Measurements from ENCODE around the gene FBP2.
"Not testable (repeated sequence)": the region's sequence is repeated elsewhere in the genome, so short reads cannot be mapped to it uniquely, and the experiment has no call there.

The FBP2 gene

GRCh38 chr9:94581728-94582127, 11.9 kb downstream of the FBP2 start:
- peaks cover 0 to 4% of the 10 kb centered on the region in 2 donors for H3K4me1 ChIP-seq (ENCODE audit: control insufficient read depth in 1 of 2, insufficient read depth in 2 of 2, low read length in 2 of 2)
- no peak overlapping the region for H3K4me3 ChIP-seq (ENCODE audit: low read depth in 1 of 2, low read length in 2 of 2)
- no peaks in the 10 kb centered on the region for H3K9me3 ChIP-seq (ENCODE audit: control insufficient read depth in 1 of 2, low read length in 2 of 2)
- no peaks in the 10 kb centered on the region for H3K27me3 ChIP-seq (ENCODE audit: low read depth, low read length)
- H3K27ac ChIP-seq (ENCODE audit: low read length): no peak overlapping the region
- no peaks in the 10 kb centered on the region for H3K36me3 ChIP-seq (ENCODE audit: control insufficient read depth in 1 of 2, insufficient read depth in 2 of 2, low read length in 2 of 2)

GRCh38 chr9:94577571-94577970, 16.1 kb downstream of the FBP2 start:
- no peak overlapping the region for H3K27ac ChIP-seq (ENCODE audit: low read length)
- H3K27me3 ChIP-seq (ENCODE audit: low read depth, low read length): no peaks in the 10 kb centered on the region
- peaks cover 0 to 4% of the 10 kb centered on the region in 2 donors for H3K4me1 ChIP-seq (ENCODE audit: control insufficient read depth in 1 of 2, insufficient read depth in 2 of 2, low read length in 2 of 2)
- H3K9me3 ChIP-seq (ENCODE audit: control insufficient read depth in 1 of 2, low read length in 2 of 2): no peaks in the 10 kb centered on the region
- no peaks in the 10 kb centered on the region for H3K36me3 ChIP-seq (ENCODE audit: control insufficient read depth in 1 of 2, insufficient read depth in 2 of 2, low read length in 2 of 2)
- H3K4me3 ChIP-seq (ENCODE audit: low read depth in 1 of 2, low read length in 2 of 2): no peak overlapping the region

- Histone ChIP-seq H3K36me3 (ENCODE audit: control insufficient read depth in 1 of 2, insufficient read depth in 2 of 2, low read length in 2 of 2) (no peaks in the 10 kb centered on the region), H3K4me1 (ENCODE audit: control insufficient read depth in 1 of 2, insufficient read depth in 2 of 2, low read length in 2 of 2) (peaks cover 0 to 4% of the 10 kb centered on the region in 2 donors), H3K27ac (ENCODE audit: low read length) (no peak overlapping the region)
Observed at GRCh38 chr9:94577036-94577435, 16.6 kb downstream of the FBP2 start.

GRCh38 chr9:94576131-94576530, 17.5 kb downstream of the FBP2 start:
- Histone ChIP-seq H3K4me1 (ENCODE audit: control insufficient read depth in 1 of 2, insufficient read depth in 2 of 2, low read length in 2 of 2) (peaks cover 0 to 4% of the 10 kb centered on the region in 2 donors), H3K9me3 (ENCODE audit: control insufficient read depth in 1 of 2, low read length in 2 of 2) (no peaks in the 10 kb centered on the region), H3K4me3 (ENCODE audit: low read depth in 1 of 2, low read length in 2 of 2) (no peak overlapping the region), H3K36me3 (ENCODE audit: control insufficient read depth in 1 of 2, insufficient read depth in 2 of 2, low read length in 2 of 2) (no peaks in the 10 kb centered on the region), H3K27ac (ENCODE audit: low read length) (no peak overlapping the region), H3K27me3 (ENCODE audit: low read depth, low read length) (no peaks in the 10 kb centered on the region)

More at GRCh38 chr9:94577036-94577435, 16.6 kb downstream of the FBP2 start:
- no peak overlapping the region for H3K4me3 ChIP-seq (ENCODE audit: low read depth in 1 of 2, low read length in 2 of 2)
- H3K9me3 ChIP-seq (ENCODE audit: control insufficient read depth in 1 of 2, low read length in 2 of 2): no peaks in the 10 kb centered on the region
- no peaks in the 10 kb centered on the region for H3K27me3 ChIP-seq (ENCODE audit: low read depth, low read length)

- H3K27me3 ChIP-seq (ENCODE audit: low read depth, low read length): no peaks in the 10 kb centered on the region
- no peak overlapping the region for H3K4me3 ChIP-seq (ENCODE audit: low read depth in 1 of 2, low read length in 2 of 2)
- no peaks in the 10 kb centered on the region for H3K9me3 ChIP-seq (ENCODE audit: control insufficient read depth in 1 of 2, low read length in 2 of 2)
- H3K4me1 ChIP-seq (ENCODE audit: control insufficient read depth in 1 of 2, insufficient read depth in 2 of 2, low read length in 2 of 2): no peaks in the 10 kb centered on the region
- no peak overlapping the region for H3K27ac ChIP-seq (ENCODE audit: low read length)
- H3K36me3 ChIP-seq (ENCODE audit: control insufficient read depth in 1 of 2, insufficient read depth in 2 of 2, low read length in 2 of 2): no peaks in the 10 kb centered on the region
Observed at GRCh38 chr9:94568972-94569712, 24.5 kb downstream of the FBP2 start.

GRCh38 chr9:94568250-94568889, 25.3 kb downstream of the FBP2 start:
- no peaks in the 10 kb centered on the region for H3K9me3 ChIP-seq (ENCODE audit: control insufficient read depth in 1 of 2, low read length in 2 of 2)
- H3K27me3 ChIP-seq (ENCODE audit: low read depth, low read length): no peaks in the 10 kb centered on the region
- no peaks in the 10 kb centered on the region for H3K36me3 ChIP-seq (ENCODE audit: control insufficient read depth in 1 of 2, insufficient read depth in 2 of 2, low read length in 2 of 2)
- H3K4me3 ChIP-seq (ENCODE audit: low read depth in 1 of 2, low read length in 2 of 2): no peak overlapping the region
- no peak overlapping the region for H3K27ac ChIP-seq (ENCODE audit: low read length)
- no peaks in the 10 kb centered on the region for H3K4me1 ChIP-seq (ENCODE audit: control insufficient read depth in 1 of 2, insufficient read depth in 2 of 2, low read length in 2 of 2)

- Histone ChIP-seq H3K27ac (ENCODE audit: low read length) (no peak overlapping the region), H3K4me1 (ENCODE audit: control insufficient read depth in 1 of 2, insufficient read depth in 2 of 2, low read length in 2 of 2) (no peaks in the 10 kb centered on the region), H3K27me3 (ENCODE audit: low read depth, low read length) (no peaks in the 10 kb centered on the region), H3K36me3 (ENCODE audit: control insufficient read depth in 1 of 2, insufficient read depth in 2 of 2, low read length in 2 of 2) (no peaks in the 10 kb centered on the region), H3K4me3 (ENCODE audit: low read depth in 1 of 2, low read length in 2 of 2) (no peak overlapping the region), H3K9me3 (ENCODE audit: control insufficient read depth in 1 of 2, low read length in 2 of 2) (no peaks in the 10 kb centered on the region)
Observed at GRCh38 chr9:94567271-94567670, 26.4 kb downstream of the FBP2 start.

- no peaks in the 10 kb centered on the region for H3K9me3 ChIP-seq (ENCODE audit: control insufficient read depth in 1 of 2, low read length in 2 of 2)
- H3K27me3 ChIP-seq (ENCODE audit: low read depth, low read length): no peaks in the 10 kb centered on the region
- no peaks in the 10 kb centered on the region for H3K4me1 ChIP-seq (ENCODE audit: control insufficient read depth in 1 of 2, insufficient read depth in 2 of 2, low read length in 2 of 2)
- no peak overlapping the region for H3K4me3 ChIP-seq (ENCODE audit: low read depth in 1 of 2, low read length in 2 of 2)
- H3K36me3 ChIP-seq (ENCODE audit: control insufficient read depth in 1 of 2, insufficient read depth in 2 of 2, low read length in 2 of 2): no peaks in the 10 kb centered on the region
- H3K27ac ChIP-seq (ENCODE audit: low read length): no peak overlapping the region
Observed at GRCh38 chr9:94566550-94566949, 27.1 kb downstream of the FBP2 start.

- H3K36me3 ChIP-seq (ENCODE audit: control insufficient read depth in 1 of 2, insufficient read depth in 2 of 2, low read length in 2 of 2): not testable (repeated sequence)
Observed at GRCh38 chr9:94564279-94564678, 29.3 kb downstream of the FBP2 start.

GRCh38 chr9:94563548-94563947, 30.1 kb downstream of the FBP2 start:
- no peak overlapping the region for H3K4me3 ChIP-seq (ENCODE audit: low read depth in 1 of 2, low read length in 2 of 2)
- no peaks in the 10 kb centered on the region for H3K27me3 ChIP-seq (ENCODE audit: low read depth, low read length)
- no peak overlapping the region for H3K27ac ChIP-seq (ENCODE audit: low read length)
- no peaks in the 10 kb centered on the region for H3K9me3 ChIP-seq (ENCODE audit: control insufficient read depth in 1 of 2, low read length in 2 of 2)
- H3K4me1 ChIP-seq (ENCODE audit: control insufficient read depth in 1 of 2, insufficient read depth in 2 of 2, low read length in 2 of 2): no peaks in the 10 kb centered on the region
- H3K36me3 ChIP-seq (ENCODE audit: control insufficient read depth in 1 of 2, insufficient read depth in 2 of 2, low read length in 2 of 2): no peaks in the 10 kb centered on the region

More at GRCh38 chr9:94564279-94564678, 29.3 kb downstream of the FBP2 start:
- not testable (repeated sequence) for H3K27ac ChIP-seq (ENCODE audit: low read length); H3K9me3 ChIP-seq (ENCODE audit: control insufficient read depth in 1 of 2, low read length in 2 of 2); H3K4me3 ChIP-seq (ENCODE audit: low read depth in 1 of 2, low read length in 2 of 2); H3K4me1 ChIP-seq (ENCODE audit: control insufficient read depth in 1 of 2, insufficient read depth in 2 of 2, low read length in 2 of 2); H3K27me3 ChIP-seq (ENCODE audit: low read depth, low read length)

GRCh38 chr9:94560237-94560636, 33.4 kb downstream of the FBP2 start:
- Histone ChIP-seq H3K27ac (ENCODE audit: low read length) (no peak overlapping the region), H3K9me3 (ENCODE audit: control insufficient read depth in 1 of 2, low read length in 2 of 2) (no peaks in the 10 kb centered on the region), H3K27me3 (ENCODE audit: low read depth, low read length) (no peaks in the 10 kb centered on the region), H3K4me3 (ENCODE audit: low read depth in 1 of 2, low read length in 2 of 2) (no peak overlapping the region), H3K36me3 (ENCODE audit: control insufficient read depth in 1 of 2, insufficient read depth in 2 of 2, low read length in 2 of 2) (no peaks in the 10 kb centered on the region), H3K4me1 (ENCODE audit: control insufficient read depth in 1 of 2, insufficient read depth in 2 of 2, low read length in 2 of 2) (no peaks in the 10 kb centered on the region)
